ENCODE data around the gene SRRM1. TPM values are rescaled to one million over a fixed set of nuclear protein-coding genes. Genes with fewer than 3 reads are reported as not detected.
"Not testable (repeated sequence)": the region's sequence is repeated elsewhere in the genome, so short reads cannot be mapped to it uniquely, and the experiment has no call there.

SRRM1 gene
- polyA plus RNA-seq, 3 donors = 132 to 184 (median 158) TPM

- DNase-seq (ENCODE audit: extremely low read depth in 1 of 11, low read depth in 9 of 11, low spot score in 4 of 11) = not testable (repeated sequence)
Observed at GRCh38 chr1:24678421-24678820, 35.3 kb downstream of the SRRM1 start.

DNA sequence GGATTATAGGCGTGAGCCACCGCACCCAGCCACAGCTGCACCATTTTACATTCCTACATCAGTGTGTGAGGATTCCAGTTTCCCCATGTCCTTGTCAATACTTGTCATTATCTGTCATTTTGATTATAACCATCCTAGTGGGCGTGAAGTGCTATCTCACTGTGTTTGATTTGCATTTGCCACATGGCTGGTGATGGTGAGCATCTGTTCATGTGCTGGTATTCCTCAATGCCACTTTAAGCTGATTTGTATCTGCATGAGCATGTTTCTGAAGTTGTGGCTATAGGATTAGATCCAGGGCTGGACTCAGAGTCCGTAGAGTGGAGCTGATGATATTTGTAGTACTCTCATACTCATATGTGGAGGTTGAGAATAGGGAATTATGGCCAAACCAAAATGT, 36.6 kb downstream of the SRRM1 start:
- no peak for DNase-seq (ENCODE audit: extremely low read depth in 1 of 11, low read depth in 9 of 11, low spot score in 4 of 11)

DNA sequence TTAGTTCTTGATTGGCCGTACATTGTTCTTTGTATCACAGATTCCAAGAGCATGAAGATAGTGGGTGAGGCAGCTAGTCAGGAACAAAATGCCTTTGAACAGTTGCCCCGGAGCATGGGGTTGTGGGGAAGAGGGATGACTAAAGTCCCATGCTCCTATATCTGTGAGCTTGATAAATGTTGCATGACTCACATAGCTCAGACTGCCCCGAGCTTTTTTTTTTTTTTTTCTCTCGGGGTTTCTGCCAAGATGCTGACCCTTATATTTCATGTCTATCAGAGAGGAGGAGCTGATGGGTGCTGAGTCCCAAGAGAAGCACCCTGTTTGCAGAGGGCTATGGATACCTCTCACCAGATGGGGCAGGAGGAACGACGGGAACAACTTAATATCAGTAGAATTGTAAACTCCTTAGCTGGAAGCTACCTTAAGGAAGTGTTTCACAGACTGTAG, 40.6 kb downstream of the SRRM1 start:
- no peak for DNase-seq (ENCODE audit: extremely low read depth in 1 of 11, low read depth in 9 of 11, low spot score in 4 of 11)

- DNase-seq (ENCODE audit: extremely low read depth in 1 of 11, low read depth in 9 of 11, low spot score in 4 of 11) = no peak
Observed at GRCh38 chr1:24688033-24688432, 44.9 kb downstream of the SRRM1 start.

- peak in 8 of 11 donors; percentile 33 to 62 (median 54) for DNase-seq (ENCODE audit: extremely low read depth in 1 of 11, low read depth in 9 of 11, low spot score in 4 of 11)
Observed at GRCh38 chr1:24688621-24689195, 45.6 kb downstream of the SRRM1 start.

DNA sequence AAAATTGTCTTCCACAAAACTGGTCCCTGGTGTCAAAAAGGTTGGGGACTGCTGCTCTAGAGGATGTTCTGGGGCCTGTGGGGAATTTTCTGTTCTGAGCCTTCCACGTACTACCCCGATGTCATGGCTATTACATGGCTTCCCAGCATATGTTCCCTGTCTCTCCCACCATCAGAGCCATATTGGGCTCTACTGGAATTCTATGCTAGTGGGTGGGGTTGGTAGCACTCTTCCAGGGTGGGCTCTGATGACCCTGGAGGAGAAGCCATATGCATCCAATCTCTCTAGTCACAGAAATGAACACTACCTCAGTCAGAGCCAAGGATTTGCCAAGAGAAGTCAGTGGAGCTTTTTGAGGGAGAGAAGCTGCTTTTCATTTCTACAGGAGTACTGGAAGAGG, 47.9 kb downstream of the SRRM1 start:
- DNase-seq (ENCODE audit: extremely low read depth in 1 of 11, low read depth in 9 of 11, low spot score in 4 of 11) = no peak

GRCh38 chr1:24692351-24692980, 49.4 kb downstream of the SRRM1 start:
- DNase-seq (ENCODE audit: extremely low read depth in 1 of 11, low read depth in 9 of 11, low spot score in 4 of 11) = no peak

DNA sequence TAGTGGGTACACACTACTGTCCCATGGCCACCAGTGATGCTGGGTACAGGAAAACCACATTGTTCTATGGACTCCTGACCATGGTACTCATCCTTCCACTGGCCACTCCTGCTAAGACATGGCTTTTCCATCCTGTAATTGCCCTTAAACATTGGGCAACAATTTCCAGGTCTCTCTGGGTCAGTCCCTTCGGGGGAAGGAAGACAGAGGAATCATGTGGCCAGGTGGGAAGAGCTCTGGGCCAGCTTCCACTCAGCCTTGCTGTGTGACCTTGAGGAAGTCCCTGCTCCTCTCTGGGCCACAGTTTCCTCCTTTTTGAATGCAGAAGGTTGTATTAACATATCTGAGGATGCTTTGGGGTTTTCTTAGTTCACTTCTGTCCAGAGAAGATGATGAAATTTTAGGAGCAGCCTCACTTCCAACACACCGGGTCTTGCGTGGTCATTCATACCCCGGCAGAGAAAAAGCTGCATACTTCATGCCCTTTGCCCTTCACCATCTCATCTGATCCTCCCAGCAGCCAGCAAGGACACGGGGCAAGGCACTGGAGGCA, 50.8 kb downstream of the SRRM1 start:
- no peak for DNase-seq (ENCODE audit: extremely low read depth in 1 of 11, low read depth in 9 of 11, low spot score in 4 of 11)

GRCh38 chr1:24694380-24694843, 51.3 kb downstream of the SRRM1 start:
- DNase-seq (ENCODE audit: extremely low read depth in 1 of 11, low read depth in 9 of 11, low spot score in 4 of 11) = no peak

DNA sequence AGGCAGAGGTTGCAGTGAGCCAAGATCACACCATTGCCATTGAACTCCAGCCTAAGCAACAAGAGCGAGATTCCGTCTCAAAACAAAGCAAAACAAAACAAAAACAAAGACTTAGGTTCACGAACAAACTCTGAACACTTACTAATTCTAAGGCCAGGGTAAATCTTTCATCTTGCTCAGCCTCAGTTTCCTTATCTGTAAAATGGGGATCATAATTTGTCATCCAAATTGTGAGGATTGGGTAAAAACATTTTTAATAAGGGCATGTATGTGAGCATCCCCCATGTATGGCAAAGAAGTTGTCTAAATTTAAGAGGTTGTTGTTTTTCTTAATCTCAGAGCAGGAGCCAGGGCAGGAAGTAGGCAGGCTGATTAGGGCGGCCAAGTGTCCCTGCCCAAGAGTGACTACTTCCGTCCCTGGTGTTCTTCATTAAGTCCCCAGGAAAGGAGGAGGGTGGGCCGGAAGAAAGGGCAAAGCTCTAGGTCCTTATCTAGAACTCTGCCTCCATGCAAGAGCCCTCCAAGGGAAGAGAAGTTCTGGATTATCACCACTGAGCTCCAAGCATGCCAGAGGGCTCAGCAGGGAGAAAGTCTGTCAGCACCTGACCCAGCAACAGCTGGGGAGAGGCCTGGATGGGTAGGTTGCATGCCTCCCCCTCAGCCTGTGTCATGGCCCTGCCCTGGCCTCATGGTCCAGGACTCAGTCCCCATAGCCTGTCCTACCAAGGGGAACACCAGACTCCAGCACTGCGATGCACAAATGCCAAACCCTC, 52.3 kb downstream of the SRRM1 start:
- DNase-seq (ENCODE audit: extremely low read depth in 1 of 11, low read depth in 9 of 11, low spot score in 4 of 11) = no peak

- DNase-seq (ENCODE audit: extremely low read depth in 1 of 11, low read depth in 9 of 11, low spot score in 4 of 11) = no peak
Observed at GRCh38 chr1:24696041-24696755, 53.1 kb downstream of the SRRM1 start.

DNA sequence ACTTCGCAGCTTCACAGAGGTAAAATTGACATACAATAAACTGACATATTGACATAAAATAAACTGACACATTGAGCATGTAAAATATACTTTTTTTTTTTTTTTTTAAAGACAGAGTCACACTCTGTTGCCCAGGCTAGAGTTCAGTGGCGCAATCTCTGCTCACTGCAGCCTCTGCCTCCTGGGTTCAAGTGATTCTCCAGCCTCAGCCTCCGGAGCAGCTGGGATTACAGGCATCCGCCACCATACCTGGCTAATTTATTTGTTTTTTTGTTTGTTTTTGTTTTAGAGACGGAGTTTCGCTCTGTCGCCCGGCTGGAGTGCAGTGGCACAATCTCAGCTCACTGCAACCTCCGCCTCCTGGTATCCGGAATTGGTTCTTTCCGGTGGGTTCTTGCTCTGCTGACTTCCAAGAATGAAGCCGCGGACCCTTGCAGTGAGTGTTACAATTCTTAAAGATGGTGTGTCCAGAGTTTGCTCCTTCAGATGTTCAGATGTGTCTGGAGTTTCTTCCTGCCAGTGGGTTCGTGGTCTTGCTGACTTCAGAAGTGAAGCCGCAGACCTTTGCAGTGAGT, 53.7 kb downstream of the SRRM1 start:
- DNase-seq (ENCODE audit: extremely low read depth in 1 of 11, low read depth in 9 of 11, low spot score in 4 of 11) = no peak

DNA sequence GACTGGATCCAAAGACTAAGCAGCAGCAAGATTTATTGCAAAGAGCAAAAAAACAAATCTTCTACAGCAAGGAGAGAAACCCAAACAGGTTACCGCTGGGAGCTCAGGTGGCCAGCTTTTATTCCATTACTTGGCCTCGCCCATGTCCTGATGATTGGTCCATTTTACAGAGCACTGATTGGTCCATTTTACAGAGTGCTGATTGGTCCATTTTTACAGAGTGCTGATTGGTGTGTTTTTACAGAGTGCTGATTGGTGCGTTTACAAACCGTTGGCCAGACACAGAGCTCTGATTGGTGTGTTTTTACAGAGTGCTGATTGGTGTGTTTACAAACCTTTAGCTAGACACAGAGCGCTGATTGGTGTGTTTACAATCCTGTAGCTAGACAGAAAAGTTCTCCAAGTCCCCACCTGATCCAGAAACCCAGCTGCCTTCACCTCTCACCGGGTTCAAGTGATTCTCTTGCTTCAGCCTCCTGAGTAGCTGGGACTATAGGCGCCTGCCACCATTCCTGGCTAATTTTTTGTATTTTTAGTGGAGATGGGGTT, 54.4 kb downstream of the SRRM1 start:
- not testable (repeated sequence) for DNase-seq (ENCODE audit: extremely low read depth in 1 of 11, low read depth in 9 of 11, low spot score in 4 of 11)

GRCh38 chr1:24698326-24698725, 55.2 kb downstream of the SRRM1 start:
- not testable (repeated sequence) for DNase-seq (ENCODE audit: extremely low read depth in 1 of 11, low read depth in 9 of 11, low spot score in 4 of 11)

- DNase-seq (ENCODE audit: extremely low read depth in 1 of 11, low read depth in 9 of 11, low spot score in 4 of 11) = no peak
Observed at GRCh38 chr1:24699628-24700027, 56.5 kb downstream of the SRRM1 start.

- DNase-seq (ENCODE audit: extremely low read depth in 1 of 11, low read depth in 9 of 11, low spot score in 4 of 11) = no peak
Observed at GRCh38 chr1:24702511-24703293, 59.6 kb downstream of the SRRM1 start.

GRCh38 chr1:24704411-24705259, 61.5 kb downstream of the SRRM1 start:
- no peak for DNase-seq (ENCODE audit: extremely low read depth in 1 of 11, low read depth in 9 of 11, low spot score in 4 of 11)
